Fibroblast of mammary gland (primary cell): ENCODE results near the gene UEVLD.

Experiments
- DNase-seq: peaks from one replicate; pipeline ENCODE4 v3.0.0-alpha.2; 2010; ENCODE audit warnings: low read depth
- H3K4me3 ChIP-seq: 2 replicates; pipeline ENCODE4 v1.5.1; 2011; ENCODE audit warnings: low read depth, mild to moderate bottlenecking, low read length, moderate library complexity; ENCODE audit not compliant: control insufficient read depth
- CTCF ChIP-seq: conservative IDR thresholded peaks from 2 replicates; pipeline ENCODE4 v1.5.1; 2011; ENCODE audit warnings: low read depth, low read length, inconsistent platforms; ENCODE audit not compliant: control insufficient read depth, insufficient read depth

Gene UEVLD

GRCh38 chr11:18581825-18582224, 6.7 kb downstream of the UEVLD start:
- no peak for DNase-seq
- TF ChIP-seq CTCF: no peak

GRCh38 chr11:18580113-18580766, 8.3 kb downstream of the UEVLD start:
- DNase-seq: no peak
- no peak for TF ChIP-seq CTCF
- no peak overlapping the region for H3K4me3 ChIP-seq

More at GRCh38 chr11:18581825-18582224, 6.7 kb downstream of the UEVLD start:
- H3K4me3 ChIP-seq: no peak overlapping the region

GRCh38 chr11:18578975-18579598, 9.4 kb downstream of the UEVLD start:
- no peak for TF ChIP-seq CTCF
- no peak for DNase-seq
- H3K4me3 ChIP-seq: no peak overlapping the region

GRCh38 chr11:18575361-18575760, 13.2 kb downstream of the UEVLD start:
- no peak for DNase-seq
- H3K4me3 ChIP-seq: no peak overlapping the region

GRCh38 chr11:18567081-18567480, 21.5 kb downstream of the UEVLD start:
- H3K4me3 ChIP-seq: no peak overlapping the region
- TF ChIP-seq CTCF: no peak
- peak; percentile 79 for DNase-seq

More at GRCh38 chr11:18575361-18575760, 13.2 kb downstream of the UEVLD start:
- TF ChIP-seq CTCF: no peak

- DNase-seq: peak; percentile 25
- no peak overlapping the region for H3K4me3 ChIP-seq
- no peak for TF ChIP-seq CTCF
Observed at GRCh38 chr11:18566406-18566805, 22.1 kb downstream of the UEVLD start.
